Right kidney (tissue), 1 donor: Measurements from ENCODE around the gene CALML4.

Experiments
- DNase-seq: peaks from one replicate; pipeline ENCODE4 v3.0.0-alpha.2; 2016

Gene CALML4

DNA sequence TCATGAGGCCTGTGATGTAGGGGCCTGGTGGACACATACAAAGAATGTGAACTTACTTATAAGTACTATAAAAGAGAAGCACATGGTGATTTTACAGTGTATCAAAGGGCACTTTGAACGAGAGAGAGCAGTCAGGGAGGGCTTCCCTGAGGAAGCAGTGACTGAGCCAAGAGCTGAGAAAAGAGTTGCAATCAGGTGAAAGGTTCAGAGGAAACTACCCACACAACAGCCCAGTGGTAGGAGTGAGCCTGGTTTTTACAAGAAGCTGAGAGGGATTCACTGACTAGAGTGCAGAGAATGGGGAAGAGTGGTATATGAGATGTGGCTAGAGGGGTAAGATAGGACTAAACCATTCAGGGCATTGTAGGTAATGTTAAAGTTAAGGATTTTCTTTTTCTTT, 57.1 kb downstream of the CALML4 start:
- DNase-seq = no peak

DNA sequence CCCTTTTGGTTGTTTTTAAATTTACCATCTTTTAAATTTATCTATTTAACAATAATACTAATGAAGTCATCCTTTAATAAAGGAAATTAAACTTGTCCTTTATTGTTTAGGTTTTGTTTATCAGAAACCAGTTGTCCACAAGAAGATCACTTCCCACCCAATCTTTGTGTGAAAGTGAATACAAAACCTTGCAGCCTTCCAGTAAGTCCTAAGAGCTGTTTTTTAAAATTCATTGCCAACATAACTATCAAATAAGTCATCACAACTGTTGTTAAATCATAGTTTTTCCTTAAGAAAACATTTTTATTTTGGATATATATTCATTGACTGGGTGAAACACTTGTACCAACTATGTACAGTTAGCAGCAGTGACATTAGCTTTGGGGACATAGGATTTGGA, 59.4 kb downstream of the CALML4 start:
- DNase-seq = no peak

DNA sequence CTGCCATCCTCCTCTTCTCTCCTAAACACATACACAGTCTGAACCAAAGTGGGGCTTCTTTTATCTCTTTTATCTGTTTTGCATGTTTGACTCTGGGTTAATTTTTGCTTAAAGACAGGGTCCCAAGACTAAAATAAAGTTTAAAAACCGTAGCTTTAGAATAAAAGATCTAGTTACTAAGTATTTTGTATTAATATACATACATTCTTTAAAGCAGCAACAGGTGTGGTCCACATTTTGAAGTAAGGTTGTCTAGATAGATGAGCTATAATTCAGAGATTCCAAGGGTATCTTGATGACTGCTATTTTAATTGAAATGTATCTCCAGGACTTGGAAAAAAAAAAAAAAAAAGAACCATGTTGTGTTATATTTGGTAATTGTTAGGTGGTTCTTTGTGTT, 61.3 kb downstream of the CALML4 start:
- no peak for DNase-seq

DNA sequence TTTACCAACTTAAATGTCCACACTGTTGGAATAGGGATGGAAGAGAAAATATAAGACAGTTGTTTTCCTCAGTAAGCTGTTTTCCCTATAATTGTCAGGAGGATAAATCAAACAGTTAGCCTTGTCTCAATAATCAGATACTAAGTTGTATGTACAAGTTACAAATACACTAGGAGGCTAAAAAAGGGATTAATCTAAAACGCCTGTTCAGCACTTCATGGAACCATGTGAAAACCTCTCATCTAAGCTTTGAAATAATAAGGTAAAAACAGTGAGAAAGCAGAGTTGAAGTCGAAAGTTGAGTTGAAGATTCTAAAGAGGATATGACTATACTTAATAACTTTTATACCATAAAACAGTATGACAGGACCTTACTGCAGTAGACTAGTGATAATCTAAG, 62.0 kb downstream of the CALML4 start:
- no peak for DNase-seq
